ENCODE results near the gene FURIN.

The FURIN gene

GRCh38 chr15:90859234-90860131, 8.9 kb upstream of the FURIN start:
- TF ChIP-seq SUZ12 (IDR thresholded peaks at IDR 0.05) (no peak), ARNT (IDR thresholded peaks at IDR 0.05) (no peak), FOXM1 (IDR thresholded peaks at IDR 0.05; ENCODE audit: borderline replicate concordance) (no peak), FOXK2 (IDR thresholded peaks at IDR 0.05) (no peak), ZNF384 (IDR thresholded peaks at IDR 0.05) (no peak), TARDBP (IDR thresholded peaks at IDR 0.05) (no peak)
- DNase-seq (ENCODE audit: extremely low spot score): no peak
- ChIA-PET CTCF (interaction anchor here (1.2 kb wide), 1 partner anchor 74 kb away, joined by 7 read pairs; no protein-coding TSS in a partner anchor), POLR2A (interaction anchor here (0.9 to 1.2 kb wide), 4 partner anchors 9 to 142 kb away, joined by 3 to 4 read pairs (median 3); partner anchors contain the start of genes BLM and FURIN)

- POLR2A ChIA-PET: interaction anchor here (1.0 to 1.2 kb wide), 3 partner anchors 10 to 143 kb away, joined by 3 to 4 read pairs (median 3); partner anchors contain the start of gene BLM
- CTCF ChIA-PET: interaction anchor here (1.2 kb wide), 1 partner anchor 73 kb away, joined by 7 read pairs; no protein-coding TSS in a partner anchor
- DNase-seq (ENCODE audit: extremely low spot score): no peak
- no peak for TF ChIP-seq TARDBP (IDR thresholded peaks at IDR 0.05)
- TF ChIP-seq PKNOX1 (IDR thresholded peaks at IDR 0.05): no peak
Measured at GRCh38 chr15:90860450-90860849, 7.9 kb upstream of the FURIN start.

GRCh38 chr15:90860942-90861675, 7.3 kb upstream of the FURIN start:
- CTCF ChIA-PET: interaction anchor here (0.7 kb wide), 1 partner anchor 12 kb away, joined by 3 read pairs; no protein-coding TSS in a partner anchor
- TF ChIP-seq LEF1 (IDR thresholded peaks at IDR 0.05; ENCODE audit: borderline replicate concordance): no peak
- TF ChIP-seq TARDBP (IDR thresholded peaks at IDR 0.05): no peak
- TF ChIP-seq HDGF (IDR thresholded peaks at IDR 0.05; ENCODE audit: borderline replicate concordance): no peak
- no peak for TF ChIP-seq SP1 (IDR thresholded peaks at IDR 0.05)
- no peak for TF ChIP-seq PKNOX1 (IDR thresholded peaks at IDR 0.05)
- TF ChIP-seq SUZ12 (IDR thresholded peaks at IDR 0.05): no peak
- TF ChIP-seq ELF4 (IDR thresholded peaks at IDR 0.05): no peak
- TF ChIP-seq FOXA1 (IDR thresholded peaks at IDR 0.05): no peak
- no peak for TF ChIP-seq FOXK2 (IDR thresholded peaks at IDR 0.05)
- no peak for DNase-seq (ENCODE audit: extremely low spot score)
- POLR2A ChIA-PET: interaction anchor here (0.7 kb wide), 1 partner anchor 10 kb away, joined by 5 read pairs; no protein-coding TSS in a partner anchor

GRCh38 chr15:90862487-90862886, 5.9 kb upstream of the FURIN start:
- TF ChIP-seq SUZ12 (IDR thresholded peaks at IDR 0.05) (no peak), FOXM1 (IDR thresholded peaks at IDR 0.05; ENCODE audit: borderline replicate concordance) (no peak), L3MBTL2 (conservative IDR thresholded peaks at IDR 0.05) (no peak), SP1 (IDR thresholded peaks at IDR 0.05) (no peak), FOXA1 (IDR thresholded peaks at IDR 0.05) (no peak), LEF1 (IDR thresholded peaks at IDR 0.05; ENCODE audit: borderline replicate concordance) (no peak), ELF4 (IDR thresholded peaks at IDR 0.05) (no peak), CTBP1 (IDR thresholded peaks at IDR 0.05; ENCODE audit: borderline replicate concordance) (no peak), ARNT (IDR thresholded peaks at IDR 0.05) (no peak), FOXK2 (IDR thresholded peaks at IDR 0.05) (no peak), HDGF (IDR thresholded peaks at IDR 0.05; ENCODE audit: borderline replicate concordance) (no peak)
- ChIA-PET POLR2A (no interaction called here), CTCF (no interaction called here)
- no peak for DNase-seq (ENCODE audit: extremely low spot score)

- no peak for TF ChIP-seq SP1 (IDR thresholded peaks at IDR 0.05)
- no peak for TF ChIP-seq L3MBTL2 (conservative IDR thresholded peaks at IDR 0.05)
- TF ChIP-seq SUZ12 (IDR thresholded peaks at IDR 0.05): no peak
- TF ChIP-seq LEF1 (IDR thresholded peaks at IDR 0.05; ENCODE audit: borderline replicate concordance): no peak
- no peak for TF ChIP-seq ARNT (IDR thresholded peaks at IDR 0.05)
- DNase-seq (ENCODE audit: extremely low spot score): no peak
- ChIA-PET POLR2A (interaction anchor here (1.0 to 1.2 kb wide), 2 partner anchors 69 to 146 kb away, joined by 3 to 4 read pairs; partner anchors contain the start of genes BLM and HDDC3), CTCF (no interaction called here)
Measured at GRCh38 chr15:90862964-90863778, 5.2 kb upstream of the FURIN start.

GRCh38 chr15:90863987-90864386, 4.4 kb upstream of the FURIN start:
- TF ChIP-seq CTBP1 (IDR thresholded peaks at IDR 0.05; ENCODE audit: borderline replicate concordance) (no peak), LEF1 (IDR thresholded peaks at IDR 0.05; ENCODE audit: borderline replicate concordance) (no peak), FOXK2 (IDR thresholded peaks at IDR 0.05) (no peak), ELF4 (IDR thresholded peaks at IDR 0.05) (no peak), FOXA1 (IDR thresholded peaks at IDR 0.05) (no peak), BHLHE40 (IDR thresholded peaks at IDR 0.05; ENCODE audit: borderline replicate concordance) (no peak), TARDBP (IDR thresholded peaks at IDR 0.05) (no peak), SUZ12 (IDR thresholded peaks at IDR 0.05) (no peak), ZNF384 (IDR thresholded peaks at IDR 0.05) (no peak), L3MBTL2 (conservative IDR thresholded peaks at IDR 0.05) (no peak), HDGF (IDR thresholded peaks at IDR 0.05; ENCODE audit: borderline replicate concordance) (no peak), SP1 (IDR thresholded peaks at IDR 0.05) (no peak), FOXM1 (IDR thresholded peaks at IDR 0.05; ENCODE audit: borderline replicate concordance) (no peak), PKNOX1 (IDR thresholded peaks at IDR 0.05) (no peak), NFRKB (IDR thresholded peaks at IDR 0.05) (no peak), ARNT (IDR thresholded peaks at IDR 0.05) (no peak)
- ChIA-PET CTCF (no interaction called here), POLR2A (interaction anchor here (1.0 to 1.2 kb wide), 2 partner anchors 69 to 147 kb away, joined by 3 to 4 read pairs; partner anchors contain the start of genes BLM and HDDC3)
- no peak for DNase-seq (ENCODE audit: extremely low spot score)
